ENCODE results near the gene UGT8.

- TF ChIP-seq CTCF (IDR thresholded peaks at IDR 0.05 in 4 of 5, conservative IDR thresholded peaks at IDR 0.05 in 1 of 5) (no peak), POLR2A (IDR thresholded peaks at IDR 0.05) (no peak)
Observed at GRCh38 chr4:114636192-114636935, 37.8 kb downstream of the UGT8 start.
